IgD-negative memory B cell (primary cell): Measurements from ENCODE around the gene MED31. TPM values are rescaled to one million over a fixed set of nuclear protein-coding genes. Genes with fewer than 3 reads are reported as not detected.
"Not testable (repeated sequence)": the region's sequence is repeated elsewhere in the genome, so short reads cannot be mapped to it uniquely, and the experiment has no call there.

Source experiments
- H3K27ac Mint-ChIP-seq, 3 donors: one replicate each; pipeline ENCODE4 v1.8.0; 2020 to 2022; ENCODE audit warnings: mild to moderate bottlenecking in 3 of 3, mixed read lengths in 3 of 3, moderate library complexity in 1 of 3
- H3K27me3 Mint-ChIP-seq: one replicate; pipeline ENCODE4 v1.8.0; 2021; ENCODE audit warnings: mixed read lengths
- H3K36me3 Mint-ChIP-seq: one replicate; pipeline ENCODE4 v1.8.0; 2020; ENCODE audit warnings: mild to moderate bottlenecking, mixed read lengths
- H3K4me1 Mint-ChIP-seq, 3 donors: one replicate each; pipeline ENCODE4 v1.8.0; 2020 to 2022; ENCODE audit warnings: mixed read lengths in 3 of 3, mild to moderate bottlenecking in 1 of 3
- H3K4me3 Mint-ChIP-seq, 4 donors: one replicate each; pipeline ENCODE4 v1.8.0; 2020 to 2022; ENCODE audit warnings: mild to moderate bottlenecking in 4 of 4, mixed read lengths in 4 of 4, moderate library complexity in 3 of 4
- H3K9me3 Mint-ChIP-seq, 3 donors: one replicate each; pipeline ENCODE4 v1.8.0; 2020 to 2021; ENCODE audit warnings: mixed read lengths in 3 of 3, mild to moderate bottlenecking in 1 of 3
- polyA plus RNA-seq: library from polyadenylated mRNA; unstranded; fragments of 300-500 nt; fragmentation: Illumina TruSeq; gene quantifications from one replicate; pipeline ENCODE4 v1.2.3, GENCODE V29; 2021

The MED31 gene
- polyA plus RNA-seq, 1 donor from 2014 or later = 33.3 TPM

GRCh38 chr17:6599364-6599763 lies 52.0 kb downstream of the MED31 start:
- H3K36me3 Mint-ChIP-seq = peaks cover 11% of the 10 kb centered on the region
- H3K9me3 Mint-ChIP-seq = no peaks in the 10 kb centered on the region
- H3K4me1 Mint-ChIP-seq = peaks cover 6 to 9% (median 6%) of the 10 kb centered on the region in 3 donors
- no peaks in the 10 kb centered on the region for H3K27me3 Mint-ChIP-seq
- H3K27ac Mint-ChIP-seq = peak overlapping the region in 1 of 3 donors; percentile 16
- no peak overlapping the region for H3K4me3 Mint-ChIP-seq

GRCh38 chr17:6597727-6598126 lies 53.7 kb downstream of the MED31 start:
- H3K4me1 Mint-ChIP-seq = peaks cover 6 to 9% (median 6%) of the 10 kb centered on the region in 3 donors
- no peaks in the 10 kb centered on the region for H3K9me3 Mint-ChIP-seq
- no peaks in the 10 kb centered on the region for H3K27me3 Mint-ChIP-seq
- peaks cover 12% of the 10 kb centered on the region for H3K36me3 Mint-ChIP-seq
- H3K4me3 Mint-ChIP-seq = no peak overlapping the region
- H3K27ac Mint-ChIP-seq = no peak overlapping the region

GRCh38 chr17:6596941-6597340 lies 54.5 kb downstream of the MED31 start:
- Mint-ChIP-seq H3K27me3 (no peaks in the 10 kb centered on the region), H3K27ac (no peak overlapping the region), H3K36me3 (peaks cover 12% of the 10 kb centered on the region)

GRCh38 chr17:6596511-6596910 lies 54.9 kb downstream of the MED31 start:
- peaks cover 14% of the 10 kb centered on the region for H3K36me3 Mint-ChIP-seq
- H3K4me1 Mint-ChIP-seq = peaks cover 6 to 10% (median 6%) of the 10 kb centered on the region in 3 donors
- H3K27me3 Mint-ChIP-seq = no peaks in the 10 kb centered on the region
- no peak overlapping the region for H3K27ac Mint-ChIP-seq
- no peaks in the 10 kb centered on the region for H3K9me3 Mint-ChIP-seq
- no peak overlapping the region for H3K4me3 Mint-ChIP-seq

More at GRCh38 chr17:6596941-6597340, 54.5 kb downstream of the MED31 start:
- no peaks in the 10 kb centered on the region for H3K9me3 Mint-ChIP-seq
- peaks cover 6 to 9% (median 6%) of the 10 kb centered on the region in 3 donors for H3K4me1 Mint-ChIP-seq
- H3K4me3 Mint-ChIP-seq = no peak overlapping the region

GRCh38 chr17:6596081-6596480 lies 55.3 kb downstream of the MED31 start:
- Mint-ChIP-seq H3K4me1 (peaks cover 6 to 10% (median 6%) of the 10 kb centered on the region in 3 donors), H3K27me3 (no peaks in the 10 kb centered on the region), H3K4me3 (no peak overlapping the region), H3K9me3 (no peaks in the 10 kb centered on the region), H3K27ac (no peak overlapping the region), H3K36me3 (peaks cover 16% of the 10 kb centered on the region)

GRCh38 chr17:6593371-6593770 lies 58.0 kb downstream of the MED31 start:
- H3K36me3 Mint-ChIP-seq = peaks cover 24% of the 10 kb centered on the region

More at GRCh38 chr17:6593371-6593770, 58.0 kb downstream of the MED31 start:
- not testable (repeated sequence) for H3K9me3 Mint-ChIP-seq, H3K4me1 Mint-ChIP-seq, H3K27ac Mint-ChIP-seq, H3K4me3 Mint-ChIP-seq, H3K27me3 Mint-ChIP-seq

Other genes starting within 250 kb of the MED31 start
- not detected for gene AIPL1, start 216.5 kb downstream of the MED31 start, polyA plus RNA-seq
- not detected for gene PIMREG, start 207.2 kb downstream of the MED31 start, polyA plus RNA-seq
- gene PITPNM3, start 95.0 kb downstream of the MED31 start, polyA plus RNA-seq = not detected
- 4.0 TPM for gene KIAA0753, start 10.9 kb downstream of the MED31 start, polyA plus RNA-seq
- gene TXNDC17, start 10.5 kb downstream of the MED31 start, polyA plus RNA-seq = 81.7 TPM
- 8.0 TPM for gene C17orf100, start 157 bp upstream of the MED31 start, polyA plus RNA-seq
- 0.30 TPM for gene SLC13A5, start 61.8 kb upstream of the MED31 start, polyA plus RNA-seq
- 76.2 TPM for gene XAF1, start 104.4 kb upstream of the MED31 start, polyA plus RNA-seq
- gene FBXO39, start 124.6 kb upstream of the MED31 start, polyA plus RNA-seq = not detected
- not detected for gene TEKT1, start 180.1 kb upstream of the MED31 start, polyA plus RNA-seq